Ecto neural progenitor cell (in vitro differentiated cells): ENCODE measurements around the gene TEX22.

Experiments
- DNase-seq: peaks from one replicate; pipeline ENCODE4 v3.0.0-alpha.2; 2018; ENCODE audit warnings: low spot score

Gene TEX22

DNA sequence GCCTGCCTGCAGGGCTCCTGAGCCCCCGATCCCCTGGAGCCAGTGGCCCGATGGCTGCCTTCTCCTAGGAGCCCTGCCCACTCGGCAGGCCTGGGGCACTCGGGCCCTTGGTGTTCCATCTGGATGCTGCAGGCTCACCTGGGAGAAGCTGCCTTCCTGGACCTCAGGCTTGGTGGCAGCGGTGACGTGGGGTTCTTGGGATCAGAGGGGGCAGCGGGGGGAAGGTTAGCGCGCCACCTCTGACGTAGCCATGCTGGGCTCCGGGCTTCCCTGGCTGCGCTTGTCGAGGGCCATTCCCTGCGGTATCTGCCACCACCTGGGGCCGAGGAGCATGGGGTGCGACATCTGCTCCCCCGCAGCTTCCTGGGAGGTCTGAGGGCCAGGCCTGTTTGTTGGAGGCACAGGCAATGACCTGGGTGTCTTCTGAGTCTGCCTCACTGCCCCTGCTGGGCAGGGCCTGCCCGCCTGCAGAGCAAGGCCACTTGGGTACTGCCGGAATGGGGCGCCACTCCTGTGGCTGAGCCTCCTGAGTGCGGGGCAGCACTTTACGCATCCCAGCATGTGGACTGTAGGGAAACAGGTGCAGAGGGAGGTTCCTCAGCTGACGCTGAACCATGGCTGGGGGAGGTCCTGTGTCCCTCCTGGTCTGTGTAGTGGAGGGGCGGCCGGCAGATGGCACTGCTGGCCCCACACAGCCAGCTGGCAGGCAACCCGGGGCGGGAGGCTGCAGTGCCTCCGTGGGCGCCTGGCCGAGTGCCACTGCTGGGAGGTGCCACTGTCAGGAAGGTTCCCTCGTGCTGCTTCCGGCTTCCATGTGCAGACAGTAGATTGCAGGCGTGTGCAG, 41.6 kb downstream of the TEX22 start:
- no peak for DNase-seq

DNA sequence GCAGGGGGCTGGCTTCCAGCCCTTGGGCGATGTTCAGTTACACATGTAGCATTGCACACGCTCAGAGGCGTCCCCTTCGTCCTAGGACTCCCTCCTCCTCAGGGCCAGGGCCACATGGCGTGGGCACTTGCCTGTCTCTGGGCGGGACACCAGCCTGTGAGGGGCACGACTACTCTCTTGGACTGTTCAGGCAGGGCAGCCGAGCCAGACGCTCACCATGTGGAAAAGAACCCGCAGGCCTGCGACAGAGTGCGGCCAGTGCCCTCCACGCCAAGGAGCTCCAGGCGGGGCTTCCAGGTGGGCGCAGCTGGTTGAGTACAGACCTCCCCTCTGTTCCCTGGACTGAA, 42.2 kb downstream of the TEX22 start:
- DNase-seq, result no peak

DNA sequence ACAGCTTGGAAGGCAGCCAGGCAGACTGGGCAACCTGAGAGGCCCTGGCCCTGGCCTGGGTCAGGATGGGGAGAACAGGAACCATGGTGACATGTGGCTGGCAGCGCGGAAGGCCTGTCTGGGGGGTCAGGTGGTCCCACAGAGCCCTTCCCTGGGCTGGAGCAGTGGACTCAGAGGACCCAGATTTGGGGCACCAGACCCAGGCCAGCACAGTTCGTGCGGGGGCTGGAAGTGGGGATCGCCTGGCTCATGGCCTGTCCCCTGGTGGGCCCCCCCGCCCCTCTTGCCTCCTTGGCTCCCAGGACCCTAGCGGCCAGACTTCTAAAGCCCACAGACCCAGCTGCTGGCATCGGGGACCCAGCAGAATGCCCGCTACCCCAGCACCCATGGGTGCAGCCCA, 42.7 kb downstream of the TEX22 start:
- DNase-seq, result no peak

DNA sequence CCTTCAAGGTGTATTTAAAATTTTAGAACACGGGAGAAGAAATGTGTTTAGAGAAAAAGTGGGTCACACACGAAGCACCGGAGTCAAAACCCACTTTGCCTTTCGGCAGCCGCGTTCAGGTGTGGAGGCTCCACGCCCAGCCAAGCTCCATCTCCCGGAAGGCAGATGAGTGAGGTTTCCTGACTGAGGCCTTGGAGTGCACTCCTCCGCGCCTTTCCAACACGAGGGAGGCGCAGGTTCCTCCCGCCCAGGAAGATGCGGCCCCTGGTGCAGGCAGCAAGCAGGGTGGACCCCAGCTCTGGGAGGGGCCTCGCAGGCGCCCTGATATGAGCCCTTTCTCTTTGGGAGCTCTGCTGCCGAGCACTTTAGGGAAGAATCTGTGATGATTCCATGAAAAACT, 43.8 kb downstream of the TEX22 start:
- no peak for DNase-seq

DNA sequence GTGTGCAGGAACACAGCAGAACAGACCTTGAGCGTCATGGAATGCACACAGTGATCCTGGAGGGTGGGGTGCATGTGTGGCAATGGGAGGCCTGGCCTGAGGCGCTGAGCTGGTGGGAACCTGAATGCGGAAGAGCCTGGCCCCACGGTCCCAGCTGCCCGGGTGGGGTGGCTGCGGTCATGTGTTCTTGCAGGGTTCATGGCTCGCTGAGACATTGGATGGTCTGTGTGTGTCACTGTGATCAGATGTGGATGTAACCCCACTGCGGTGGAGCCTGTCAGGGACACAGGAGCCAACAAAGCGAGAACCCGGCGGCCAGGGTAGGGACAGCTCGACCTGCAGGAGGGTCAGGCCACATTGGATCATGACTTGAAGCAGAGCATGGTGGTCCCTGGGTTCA, 44.5 kb downstream of the TEX22 start:
- no peak for DNase-seq

DNA sequence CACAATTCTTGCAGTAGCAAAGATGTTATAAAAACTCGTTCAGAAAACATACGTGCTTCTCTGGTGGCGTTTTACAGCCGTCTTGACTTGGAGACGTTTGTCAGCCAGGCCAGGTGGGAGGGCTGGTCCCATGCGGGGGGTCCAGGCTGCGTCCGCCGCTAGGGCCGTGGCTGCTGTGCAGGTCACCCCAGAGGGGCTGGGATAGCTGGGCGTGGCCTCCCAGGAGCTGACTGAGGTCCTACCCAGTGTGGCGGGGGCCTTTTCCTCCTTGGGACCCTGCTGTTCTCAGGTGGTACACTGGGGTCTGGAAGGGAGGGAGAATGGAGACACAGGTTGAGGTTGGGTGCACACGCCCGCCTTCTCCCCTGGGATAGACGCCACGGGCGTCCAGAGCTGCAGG, 46.5 kb downstream of the TEX22 start:
- DNase-seq, result no peak

DNA sequence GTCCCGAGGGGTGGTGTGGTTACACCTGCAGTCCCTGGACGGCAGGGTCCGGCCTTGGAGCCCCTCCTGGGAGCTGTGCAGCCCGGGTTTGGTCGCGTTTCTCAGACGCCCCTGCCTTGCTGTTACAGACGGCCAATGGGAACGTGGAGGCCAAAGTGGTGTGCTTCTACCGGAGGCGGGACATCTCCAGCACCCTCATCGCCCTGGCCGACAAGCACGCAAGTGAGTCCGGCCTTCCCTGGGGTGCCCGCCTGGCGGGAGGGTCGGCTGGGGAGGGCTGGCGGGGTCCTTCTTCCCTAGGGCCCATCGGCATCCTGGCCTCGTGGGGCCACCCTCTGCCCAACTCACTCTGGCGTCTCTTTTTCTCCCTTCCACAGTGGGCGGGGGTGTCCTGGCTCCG, 47.0 kb downstream of the TEX22 start:
- no peak for DNase-seq

DNA sequence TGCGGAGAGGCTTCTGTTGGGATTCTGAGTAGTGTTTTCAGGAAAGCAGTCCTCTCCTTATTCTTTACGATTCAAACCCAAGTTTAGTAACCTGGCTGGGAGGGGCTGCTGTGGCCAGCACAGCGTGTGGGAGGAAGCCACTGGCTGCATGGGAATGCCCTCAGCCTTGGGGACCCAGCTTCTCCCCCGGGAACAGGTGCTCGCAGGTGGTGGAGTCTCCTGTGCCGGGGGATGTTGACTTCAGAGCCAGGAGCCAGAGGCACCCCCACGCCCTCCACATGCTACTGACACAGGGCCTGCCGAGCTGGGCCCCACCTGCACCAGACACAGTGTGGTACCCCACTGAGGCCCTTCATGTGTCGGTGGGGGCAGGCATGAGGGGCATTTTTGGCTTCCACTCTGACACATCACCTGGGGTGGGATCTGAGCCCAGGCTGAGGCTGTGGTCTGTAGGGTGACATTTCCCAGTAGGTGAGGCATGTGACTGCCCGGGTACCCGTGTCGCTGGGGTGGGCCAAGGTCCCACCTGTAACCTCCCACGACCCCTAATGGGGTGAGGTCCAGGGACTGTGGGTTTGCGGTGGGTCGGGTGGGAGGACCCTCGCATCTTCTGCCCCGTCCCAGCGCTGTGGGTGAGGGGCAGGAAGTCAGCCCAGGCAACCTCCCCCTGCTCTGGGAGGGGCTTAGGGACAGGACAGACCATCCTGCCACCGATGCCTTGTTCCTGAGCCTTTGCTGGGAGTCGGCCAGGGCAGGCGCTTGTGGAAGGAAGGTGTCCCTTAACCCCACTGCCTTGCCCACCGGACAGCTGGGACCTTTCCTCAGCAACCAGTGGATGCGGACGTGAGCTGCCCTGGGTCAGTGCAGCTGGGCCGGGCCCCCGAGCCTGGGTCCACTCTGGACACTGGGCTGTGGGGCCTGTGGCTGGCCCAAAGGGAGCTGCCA, 47.8 kb downstream of the TEX22 start:
- DNase-seq, result no peak

DNA sequence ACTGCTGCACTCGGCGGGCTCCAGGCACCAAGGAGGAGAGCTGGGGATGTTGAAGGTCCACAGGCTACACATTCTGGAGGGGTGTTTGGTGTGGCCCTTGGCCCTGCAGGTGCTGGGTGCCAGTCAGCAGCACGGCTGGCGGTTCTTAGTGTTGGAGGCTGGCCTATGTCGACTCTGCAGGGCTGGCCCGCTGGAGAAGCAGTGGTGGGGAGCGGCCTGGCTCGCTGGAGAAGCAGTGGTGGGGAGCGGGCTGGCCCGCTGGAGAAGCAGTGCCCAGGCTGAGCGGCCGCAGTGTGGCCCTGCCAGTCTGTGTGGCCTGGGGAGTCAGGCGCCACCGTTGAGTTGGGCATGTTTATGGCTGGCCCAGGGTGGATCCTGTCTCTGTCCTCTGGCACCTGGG, 48.6 kb downstream of the TEX22 start:
- no peak for DNase-seq

DNA sequence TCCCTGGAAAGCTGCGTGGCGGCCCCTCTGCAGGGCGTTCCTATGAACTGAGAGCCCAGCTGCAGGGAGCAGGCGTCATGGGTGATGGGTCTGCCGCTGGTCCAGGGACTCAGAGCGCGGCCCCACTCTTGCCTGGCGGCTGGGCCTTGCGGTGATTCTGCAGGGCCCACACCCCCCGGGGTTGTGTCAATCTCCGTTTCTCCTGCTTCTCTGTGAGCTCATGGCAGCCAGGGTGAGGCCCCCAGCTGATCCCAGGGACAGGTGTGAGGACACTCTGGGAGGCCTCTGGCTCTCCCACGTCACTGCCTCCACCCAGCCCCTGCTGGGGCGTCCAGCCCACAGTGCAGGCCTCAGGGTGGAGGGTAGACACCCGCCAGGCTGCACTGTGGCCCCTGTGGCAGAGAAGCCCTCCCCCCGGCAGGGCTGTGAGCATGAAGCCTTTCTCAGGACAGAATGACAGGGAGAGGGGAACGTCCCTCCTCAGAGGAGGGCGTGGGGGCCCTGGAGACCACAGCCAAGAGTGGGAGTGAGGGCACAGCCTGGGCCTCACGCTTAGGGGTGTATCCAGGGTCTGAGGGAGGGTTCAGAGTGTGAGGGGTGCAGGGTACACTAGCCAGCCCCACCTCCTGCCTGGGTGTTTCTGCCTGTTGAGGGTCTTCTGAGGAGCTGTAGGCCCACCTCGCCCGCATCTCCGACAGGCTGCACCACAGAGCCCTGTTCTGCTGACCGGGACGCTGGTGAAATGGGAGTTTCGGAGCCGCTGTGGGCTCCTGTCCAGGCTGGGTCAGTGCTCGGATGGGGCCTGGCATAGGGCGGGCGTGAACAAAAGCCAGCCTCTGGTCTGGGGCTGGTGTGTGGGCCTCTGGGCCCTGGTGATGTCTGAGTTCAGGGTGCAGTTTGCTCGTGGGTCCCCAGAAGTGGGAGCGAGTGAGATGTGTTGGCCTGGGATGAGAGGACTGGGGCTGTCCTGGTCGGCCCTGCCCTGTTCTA, 49.6 kb downstream of the TEX22 start:
- DNase-seq, result no peak

DNA sequence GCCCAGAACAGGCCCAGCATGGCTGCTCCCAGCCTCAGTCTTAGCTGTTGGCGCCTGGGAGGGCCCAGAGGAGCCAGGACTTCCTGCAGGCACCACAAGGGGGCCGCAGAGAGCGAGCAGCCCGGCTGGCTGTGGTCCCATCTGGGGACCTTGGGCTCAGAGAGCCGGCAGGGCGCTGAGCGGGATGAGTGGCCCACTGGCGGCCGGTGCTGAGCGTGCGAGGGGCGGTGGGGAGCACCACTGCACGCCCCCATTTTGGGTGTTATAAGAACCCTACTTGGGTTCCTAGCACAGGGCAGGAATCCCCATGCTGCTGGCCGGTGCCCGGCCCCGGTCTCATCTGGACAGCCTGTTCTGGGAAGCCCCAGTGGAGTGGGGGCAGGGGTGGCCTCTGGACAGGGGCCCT, 50.4 kb downstream of the TEX22 start:
- DNase-seq, result peak; percentile 74

DNA sequence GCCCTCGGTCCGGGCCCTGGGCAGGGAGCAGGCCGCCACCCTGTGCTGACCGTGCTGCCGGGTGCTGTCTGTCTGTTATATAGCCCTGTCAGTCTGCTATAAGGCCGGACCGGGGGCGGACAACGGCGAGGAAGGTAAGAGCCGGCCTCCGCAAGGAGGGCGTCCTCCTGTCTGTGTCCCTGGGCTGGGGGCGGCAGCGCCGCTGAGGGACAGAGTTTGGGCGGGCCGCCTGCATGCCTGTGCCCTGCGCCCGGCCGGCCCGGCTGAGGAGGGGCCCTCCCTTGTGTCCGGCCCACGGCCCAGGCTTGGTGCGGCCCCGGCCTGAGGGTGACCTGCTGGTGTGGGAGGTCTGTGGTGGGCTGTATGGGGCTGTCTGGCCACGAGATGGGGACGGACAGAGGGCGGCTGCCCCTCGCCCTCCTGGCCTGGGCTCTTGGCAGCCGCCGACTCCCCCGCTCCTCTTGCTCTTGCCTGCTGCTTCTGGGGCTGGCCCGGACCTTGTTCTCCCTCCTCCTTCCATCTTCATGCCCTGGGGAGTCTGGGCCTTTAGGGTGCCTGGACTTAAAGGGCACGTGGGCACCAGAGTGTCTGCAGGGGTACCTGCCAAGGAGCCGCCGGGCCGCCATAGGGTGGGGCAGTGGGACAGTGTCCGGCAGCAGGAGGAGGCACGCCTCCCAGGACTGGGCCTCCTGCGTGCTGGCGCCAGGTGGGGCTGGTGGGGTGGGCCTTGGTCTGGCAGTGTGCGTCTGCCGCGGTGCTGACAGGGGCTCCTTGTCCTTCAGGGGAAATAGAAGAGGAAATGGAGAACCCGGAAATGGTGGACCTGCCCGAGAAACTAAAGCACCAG, 51.2 kb downstream of the TEX22 start:
- DNase-seq, result no peak

DNA sequence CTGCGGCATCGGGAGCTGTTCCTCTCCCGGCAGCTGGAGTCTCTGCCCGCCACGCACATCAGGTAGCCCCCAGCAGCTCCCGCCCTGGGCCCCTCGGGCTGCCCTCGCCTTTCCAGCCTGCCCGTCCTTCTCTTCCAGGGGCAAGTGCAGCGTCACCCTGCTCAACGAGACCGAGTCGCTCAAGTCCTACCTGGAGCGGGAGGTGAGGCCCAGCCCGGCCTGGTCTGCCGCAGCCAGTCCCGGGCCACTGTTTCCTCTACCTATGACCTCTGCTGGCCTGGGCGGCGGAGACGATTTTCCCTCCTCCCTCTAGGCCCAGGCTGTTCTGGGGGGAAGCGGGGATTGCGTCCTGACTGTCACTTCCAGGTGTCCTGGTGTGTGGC, 51.8 kb downstream of the TEX22 start:
- no peak for DNase-seq

DNA sequence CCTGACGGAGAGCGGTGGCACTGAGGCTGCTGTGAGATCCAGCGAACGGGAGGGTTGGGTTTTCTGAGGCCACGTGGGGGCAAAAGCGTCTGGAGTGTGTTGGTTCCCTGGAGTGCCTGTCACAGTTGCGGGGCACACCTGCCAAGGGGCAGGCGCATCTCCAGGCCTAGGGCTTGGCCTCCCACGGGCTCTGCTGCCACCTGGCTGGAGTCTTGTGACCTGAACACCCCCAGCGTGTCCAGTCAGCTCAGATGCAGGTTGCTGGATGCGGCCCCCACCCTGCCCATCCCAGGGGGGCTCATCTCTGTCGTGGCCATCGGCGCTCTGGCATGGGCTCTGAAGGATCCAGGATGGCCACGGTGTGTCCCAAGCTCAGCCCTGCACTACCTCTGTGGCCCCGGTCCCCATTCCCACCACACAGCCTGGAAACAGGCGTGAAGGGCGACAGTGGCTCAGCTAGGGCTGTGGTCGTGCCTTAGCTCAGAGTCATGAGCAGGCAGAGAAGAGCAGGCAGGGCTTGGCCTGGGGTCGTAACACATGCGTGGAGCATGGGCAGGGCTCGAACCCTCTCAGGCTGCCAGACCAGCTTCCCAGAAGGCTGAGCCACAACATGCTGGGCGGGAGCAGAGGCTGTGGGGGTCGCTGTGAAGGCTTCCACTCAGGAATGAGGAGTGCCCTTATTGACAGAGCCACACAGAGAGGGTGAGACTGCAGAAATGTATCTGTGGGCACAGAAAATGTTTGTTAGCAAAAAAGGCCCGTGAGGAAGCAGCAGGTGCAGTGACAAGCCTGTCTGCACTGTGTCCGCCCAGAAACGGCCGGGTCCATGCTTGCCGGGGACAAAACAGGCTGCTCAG, 52.8 kb downstream of the TEX22 start:
- DNase-seq, result no peak

DNA sequence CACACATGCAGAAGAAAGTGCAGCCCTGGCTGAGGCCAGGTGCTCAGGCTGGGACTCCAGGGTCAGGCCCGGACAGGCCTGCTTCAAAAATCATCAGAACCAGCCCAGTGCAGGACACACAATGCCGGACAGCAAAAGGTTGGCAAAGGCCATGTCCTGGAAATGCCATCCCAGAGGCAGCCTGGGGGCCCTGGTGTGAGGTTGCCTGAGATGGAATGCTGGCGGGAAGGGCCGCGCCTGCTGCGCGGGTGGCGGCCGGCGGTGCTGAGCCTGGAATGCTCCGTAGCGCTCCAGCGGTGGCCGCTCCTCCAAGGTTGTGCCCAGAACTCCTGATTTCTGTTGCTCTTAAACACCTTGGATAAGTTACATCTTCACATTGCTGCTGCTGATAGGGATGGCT, 54.6 kb downstream of the TEX22 start:
- no peak for DNase-seq

DNA sequence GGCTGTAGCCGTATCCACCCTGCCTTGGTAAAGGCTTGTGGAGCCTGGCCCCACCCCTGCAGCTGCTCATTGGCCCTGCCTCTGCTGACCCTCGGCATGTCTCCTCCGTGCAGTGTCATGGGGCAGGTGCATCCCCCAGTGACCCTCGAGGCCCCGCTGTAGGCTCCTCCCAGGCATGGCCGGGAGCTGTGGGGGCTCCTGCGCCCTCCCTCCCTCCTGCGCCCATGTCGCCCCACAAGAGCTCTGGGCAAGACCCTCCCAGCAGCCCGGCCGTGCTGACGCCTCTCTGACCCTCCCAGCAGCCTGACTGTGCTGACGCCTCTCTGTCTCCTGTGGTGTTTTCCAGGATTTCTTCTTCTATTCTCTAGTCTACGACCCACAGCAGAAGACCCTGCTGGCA, 55.5 kb downstream of the TEX22 start:
- DNase-seq, result no peak

DNA sequence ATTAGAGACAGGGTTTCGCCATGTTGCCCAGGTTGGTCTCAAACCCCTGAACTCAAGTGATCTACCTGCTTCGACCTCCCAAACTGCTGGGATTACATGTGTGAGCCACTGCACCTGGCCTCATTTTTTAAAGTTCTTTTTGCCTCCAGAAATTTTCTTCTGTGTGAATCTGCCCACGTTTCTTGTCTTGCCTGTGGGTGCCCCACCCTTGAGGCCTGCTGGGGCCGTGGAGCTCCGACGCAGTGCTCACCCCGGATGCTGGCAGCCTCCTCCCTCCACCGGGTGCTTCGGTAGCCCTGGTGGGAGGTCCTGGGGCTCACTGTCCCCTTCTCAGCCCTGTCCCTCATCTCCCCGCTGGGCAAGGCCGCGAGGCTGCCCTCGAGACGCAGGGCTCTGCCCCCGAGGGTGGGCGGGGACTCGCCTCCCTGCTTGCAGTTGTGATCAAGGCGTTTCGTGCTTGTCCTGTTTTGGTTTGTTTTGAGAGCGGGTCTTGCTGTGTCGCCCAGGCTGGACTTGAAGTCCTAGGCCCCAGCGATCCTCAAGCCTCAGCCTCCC, 56.8 kb downstream of the TEX22 start:
- no peak for DNase-seq

DNA sequence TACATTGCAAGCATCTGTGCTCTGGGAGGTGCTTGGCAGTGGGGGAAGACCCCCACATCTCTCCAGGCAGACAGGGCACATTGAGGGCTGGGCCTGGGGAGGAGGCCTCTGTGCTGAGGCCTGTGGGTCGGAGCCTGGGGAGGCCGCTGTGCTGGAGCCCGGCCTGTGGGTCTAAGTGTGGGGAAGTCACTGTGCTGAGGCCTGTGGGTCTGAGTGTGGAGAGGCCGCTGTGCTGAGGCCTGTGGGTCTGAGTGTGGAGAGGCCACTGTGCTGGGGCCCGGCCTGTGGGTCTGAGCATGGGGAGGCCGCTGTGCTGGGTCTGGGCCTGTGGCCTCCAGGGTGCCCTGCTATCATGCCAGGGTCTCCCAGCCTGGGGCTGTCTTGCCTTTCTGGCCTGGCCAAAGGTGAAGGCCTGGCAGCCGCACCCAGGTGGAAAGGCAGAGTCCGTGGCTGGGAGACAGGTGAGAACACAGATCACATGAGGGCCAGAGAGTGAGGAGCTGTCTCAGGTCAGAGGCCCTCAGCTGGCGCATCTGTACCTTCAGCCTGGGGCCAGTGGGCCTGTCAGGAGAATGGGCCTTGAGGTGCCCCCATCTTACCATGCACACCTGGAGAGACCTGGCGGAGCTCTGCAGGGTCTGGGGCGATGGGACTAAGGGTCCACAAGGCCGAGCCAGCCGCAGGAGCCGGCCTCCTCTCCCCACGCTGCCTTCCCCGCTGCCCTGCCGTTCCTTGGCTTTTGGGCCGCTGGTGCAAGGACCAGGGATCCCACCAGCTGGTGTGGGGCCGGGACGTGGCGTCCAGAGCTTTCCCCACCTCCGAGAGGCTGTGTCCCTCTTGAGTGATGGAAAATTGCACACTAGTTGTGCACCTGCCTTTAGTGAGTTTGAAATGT, 57.7 kb downstream of the TEX22 start:
- DNase-seq, result no peak
